Activated gamma-delta T cell treated with anti-CD3 and anti-CD28 coated beads, Interleukin-2, amount 50 U/mL, for 16 hours (primary cell): Measurements from ENCODE around the gene HS3ST3A1.
"Not testable (repeated sequence)": the region's sequence is repeated elsewhere in the genome, so short reads cannot be mapped to it uniquely, and the experiment has no call there.

ENCODE experiments used
- DNase-seq: peaks from one replicate; pipeline ENCODE4 v3.0.0-alpha.2; 2020; ENCODE audit warnings: low read depth

Gene HS3ST3A1

DNA sequence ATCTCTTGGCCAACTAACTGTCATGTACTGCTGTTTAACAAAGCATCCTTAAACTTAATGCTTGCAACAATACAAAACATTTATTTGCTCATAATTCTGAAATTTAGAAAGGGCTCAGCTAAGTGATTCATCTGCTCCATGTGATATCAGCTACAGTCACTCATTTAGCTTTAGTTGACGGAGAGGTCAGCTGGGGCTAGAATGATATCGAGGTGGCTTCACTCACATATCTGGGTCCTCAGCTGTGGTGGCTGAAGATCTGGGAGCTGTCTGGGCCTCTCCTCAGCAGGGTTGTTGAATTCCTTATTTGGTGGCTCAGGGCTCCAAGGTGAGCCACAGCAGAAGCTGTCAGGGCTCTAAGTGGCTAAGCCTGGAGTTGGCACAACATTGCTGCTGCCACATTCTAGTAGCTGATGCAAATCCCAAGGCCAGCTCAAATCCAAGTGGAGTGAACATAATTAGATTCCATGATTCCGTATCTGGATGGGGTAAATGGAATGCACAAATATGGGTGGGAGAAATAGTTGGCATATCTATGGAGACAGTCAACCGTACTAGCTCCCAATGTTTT, 62.8 kb downstream of the HS3ST3A1 start:
- no peak for DNase-seq

GRCh38 chr17:13537871-13538643, 63.7 kb downstream of the HS3ST3A1 start:
- DNase-seq: no peak

DNA sequence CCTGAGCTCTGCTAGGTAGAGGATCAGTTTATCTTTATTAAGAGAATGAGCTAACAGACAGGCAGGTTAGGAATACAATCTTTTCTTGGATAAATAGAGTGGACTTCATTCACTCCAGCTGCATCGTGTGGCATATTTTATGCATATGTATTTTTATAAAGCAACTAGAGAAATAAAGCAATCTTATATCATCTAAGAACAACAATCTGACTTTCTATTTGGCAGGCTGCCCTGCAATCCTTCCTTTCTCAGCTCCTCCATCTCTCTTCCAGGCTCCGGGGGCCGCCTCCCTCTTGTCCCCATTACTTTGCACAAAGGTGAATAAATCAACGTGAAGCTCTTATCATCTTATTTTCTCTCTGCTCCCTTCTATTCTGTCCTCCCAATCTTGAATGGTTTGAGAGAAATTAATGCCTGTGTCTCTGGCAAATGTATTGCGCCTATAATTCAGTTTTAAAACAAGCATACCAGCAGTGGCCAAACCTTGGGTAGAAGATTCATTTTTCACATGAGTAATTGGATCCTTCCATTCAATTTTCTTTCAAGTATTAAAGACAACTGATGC, 64.5 kb downstream of the HS3ST3A1 start:
- DNase-seq: no peak

DNA sequence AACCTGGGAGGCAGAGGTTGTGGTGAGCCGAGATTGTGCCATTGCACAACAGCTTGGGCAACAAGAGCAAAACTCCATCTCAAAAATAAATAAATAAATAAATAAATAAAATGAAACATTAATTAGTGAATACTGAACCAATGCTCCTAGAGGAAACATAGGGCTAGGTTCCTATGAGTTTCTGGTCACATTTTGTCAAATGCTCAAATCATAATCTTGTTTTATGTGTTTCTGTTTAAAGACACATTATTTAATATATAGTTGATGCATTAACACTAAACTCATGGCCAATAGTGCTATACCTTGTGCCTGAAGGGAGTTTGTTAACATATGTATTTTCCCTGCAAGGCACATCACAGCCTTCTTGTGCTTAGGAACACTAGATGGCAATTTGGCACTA, 66.8 kb downstream of the HS3ST3A1 start:
- no peak for DNase-seq

DNA sequence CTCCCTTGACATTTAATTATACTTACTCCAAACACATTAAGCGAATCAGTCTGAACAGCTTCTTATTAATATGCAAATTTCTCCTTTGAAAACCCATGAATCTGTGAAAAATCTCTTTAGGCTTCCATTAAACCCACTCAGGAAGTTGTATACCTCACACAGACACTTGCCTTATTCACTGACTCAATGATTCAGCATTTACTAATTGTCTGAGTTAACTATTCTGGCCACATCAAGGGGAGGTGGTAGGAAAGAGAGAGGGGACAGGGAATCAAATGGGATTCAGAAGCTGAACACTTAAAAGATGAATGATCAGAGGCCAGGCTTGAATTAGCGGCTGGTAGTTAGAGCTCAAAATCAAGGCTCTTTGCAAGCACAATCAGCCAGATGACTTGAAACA, 70.0 kb downstream of the HS3ST3A1 start:
- no peak for DNase-seq

GRCh38 chr17:13525876-13526275, 75.9 kb downstream of the HS3ST3A1 start:
- no peak for DNase-seq

DNA sequence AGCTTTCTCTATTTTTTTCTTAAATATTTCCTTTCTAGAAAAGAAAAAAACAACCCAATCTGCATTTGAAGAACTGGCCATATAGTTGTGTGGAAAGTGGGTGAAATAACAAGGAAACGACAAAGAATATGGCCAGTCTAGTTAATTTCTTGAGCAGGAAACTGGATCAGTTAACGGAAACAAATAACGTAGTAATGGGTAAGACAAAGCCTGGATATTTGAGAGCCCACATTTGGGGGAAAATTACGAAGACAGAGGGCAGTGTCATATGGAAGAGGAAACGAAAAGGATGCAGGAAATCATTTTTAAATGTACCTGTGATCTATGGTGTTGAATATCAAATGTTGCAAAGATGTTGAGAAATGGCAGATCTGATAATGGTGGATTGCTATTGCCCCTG, 78.6 kb downstream of the HS3ST3A1 start:
- no peak for DNase-seq

GRCh38 chr17:13522749-13523148, 79.0 kb downstream of the HS3ST3A1 start:
- DNase-seq: no peak

GRCh38 chr17:13521784-13522183, 79.9 kb downstream of the HS3ST3A1 start:
- DNase-seq: no peak

GRCh38 chr17:13520899-13521572, 80.7 kb downstream of the HS3ST3A1 start:
- DNase-seq: no peak

DNA sequence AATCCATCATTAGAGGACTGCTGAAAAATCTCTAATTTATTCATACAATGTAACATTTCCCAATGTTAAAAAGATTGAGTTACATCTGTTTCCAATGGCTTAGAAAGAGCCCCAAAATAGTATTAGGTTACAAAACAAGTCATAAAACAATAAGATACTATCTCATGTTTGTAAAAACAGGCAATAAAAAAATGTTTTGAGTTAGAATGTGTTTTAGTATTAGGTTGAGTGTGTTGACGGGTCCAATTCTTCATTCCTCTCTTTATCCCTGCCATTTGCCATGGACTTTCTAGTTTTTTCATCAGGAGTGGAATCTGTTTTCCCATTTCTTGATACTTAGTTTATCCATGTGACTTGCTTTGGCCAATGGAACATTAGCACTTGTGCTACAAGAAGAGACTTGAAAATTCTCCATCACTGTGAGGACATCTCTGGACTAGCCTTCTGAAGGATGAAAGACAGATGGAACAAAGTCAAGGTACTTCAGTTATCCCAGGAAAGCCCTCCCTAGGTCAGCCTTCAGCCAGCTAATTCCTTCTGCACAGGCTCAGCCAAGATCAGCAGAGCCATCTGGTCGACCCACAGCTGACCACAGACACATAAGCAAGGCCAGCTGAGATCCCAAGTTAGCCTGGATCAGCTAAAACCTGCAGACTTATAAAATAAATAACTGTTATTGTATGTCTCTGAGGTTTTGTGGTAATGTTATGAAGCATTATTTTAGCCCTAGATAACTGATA, 83.3 kb downstream of the HS3ST3A1 start:
- no peak for DNase-seq

GRCh38 chr17:13513039-13513405, 88.7 kb downstream of the HS3ST3A1 start:
- no peak for DNase-seq

DNA sequence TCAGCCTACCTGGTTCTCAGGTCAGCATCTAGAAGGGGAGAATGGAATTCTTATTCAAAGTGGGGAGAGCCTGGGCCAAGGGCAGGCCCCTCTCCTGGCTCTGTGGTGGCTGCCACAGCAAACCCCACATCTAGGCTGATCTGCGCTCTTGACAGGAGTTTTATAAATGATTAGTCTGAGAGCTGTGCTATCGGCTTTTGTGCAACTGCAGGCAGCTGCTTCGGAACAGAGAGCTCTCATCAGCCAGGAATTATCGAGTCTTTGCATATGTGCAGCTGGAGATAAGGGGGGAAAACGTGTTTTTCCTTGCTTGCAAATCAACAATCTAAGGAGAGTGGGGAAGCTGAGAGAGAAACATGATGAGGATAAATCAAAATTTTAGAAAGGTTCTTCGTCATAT, 91.7 kb downstream of the HS3ST3A1 start:
- no peak for DNase-seq

GRCh38 chr17:13509527-13509926, 92.2 kb downstream of the HS3ST3A1 start:
- DNase-seq: no peak

DNA sequence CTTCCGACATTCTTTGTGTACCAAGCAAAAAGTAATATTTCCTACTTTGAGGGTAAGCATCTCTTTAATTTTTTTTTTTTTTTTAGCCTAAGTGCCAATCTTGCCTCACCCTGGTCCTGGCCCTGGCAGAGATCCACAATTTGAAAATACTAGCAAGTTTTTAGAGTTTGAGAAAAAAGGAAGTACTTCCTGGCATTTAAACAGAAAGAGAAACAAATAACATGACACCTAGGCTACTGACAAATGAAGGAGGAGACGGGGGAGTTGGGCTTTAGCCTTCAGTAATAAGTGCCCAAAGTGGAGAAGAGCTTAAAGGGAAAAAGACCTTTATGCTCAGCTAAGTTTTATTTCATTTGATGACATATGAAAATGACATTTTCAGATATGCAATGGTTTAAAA, 92.8 kb downstream of the HS3ST3A1 start:
- DNase-seq: no peak

DNA sequence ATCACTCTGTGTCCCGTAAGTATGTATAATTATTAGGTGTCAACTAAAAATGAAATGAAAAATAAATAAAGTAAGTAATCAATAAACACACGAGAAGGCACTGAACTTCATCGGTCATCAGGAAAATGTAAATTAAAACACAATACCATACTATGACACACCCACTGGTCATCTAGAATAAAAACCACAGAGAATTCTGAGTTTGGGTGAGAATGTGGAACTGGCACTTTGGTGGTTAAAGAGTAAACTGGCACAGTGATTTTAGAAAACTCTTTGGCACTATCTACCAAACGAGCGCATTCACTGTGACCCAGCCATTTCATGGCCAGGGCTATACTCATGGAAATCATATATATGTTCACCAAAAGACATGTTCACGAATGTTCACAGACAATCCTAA, 98.2 kb downstream of the HS3ST3A1 start:
- no peak for DNase-seq

DNA sequence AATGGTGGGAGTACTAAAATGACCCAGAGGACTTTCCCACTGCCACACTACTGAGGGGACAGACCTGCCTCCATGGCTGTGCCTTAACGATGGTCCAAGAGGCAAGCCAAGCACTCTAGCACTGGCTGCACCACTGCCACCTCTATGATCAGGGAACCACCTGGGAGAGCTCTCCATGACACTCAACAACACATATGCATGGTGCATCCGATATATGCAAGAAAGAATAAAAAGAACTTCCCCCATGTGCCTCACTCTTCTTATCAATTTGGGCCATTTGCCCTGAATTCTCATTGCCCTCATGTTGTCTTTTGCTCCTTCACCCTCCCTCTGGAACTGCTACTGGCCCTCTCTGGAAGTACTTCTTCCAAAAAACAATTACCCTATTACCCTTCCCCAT, 99.5 kb downstream of the HS3ST3A1 start:
- DNase-seq: no peak

- DNase-seq: no peak
Measured at GRCh38 chr17:13500947-13501346, 100.8 kb downstream of the HS3ST3A1 start.

GRCh38 chr17:13498184-13498583, 103.5 kb downstream of the HS3ST3A1 start:
- no peak for DNase-seq

GRCh38 chr17:13496553-13497056, 105.1 kb downstream of the HS3ST3A1 start:
- not testable (repeated sequence) for DNase-seq

DNA sequence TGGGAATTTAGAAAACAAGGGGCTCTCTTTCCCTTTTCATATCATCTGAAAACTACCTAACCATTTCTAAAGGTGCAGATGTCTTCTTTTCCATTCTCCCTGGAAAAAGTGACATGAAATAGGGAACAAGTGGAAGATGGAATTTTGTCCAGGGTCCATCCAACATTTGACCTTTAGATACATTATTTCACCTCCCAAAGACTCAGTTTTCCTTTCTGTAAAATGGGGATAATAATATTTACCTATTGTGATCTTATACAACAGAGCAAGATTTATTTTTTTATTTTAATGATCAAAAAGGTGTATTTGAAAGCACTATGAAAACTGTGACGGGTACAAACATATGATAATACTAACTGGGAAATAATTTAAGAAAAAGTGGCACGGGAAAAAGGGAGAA, 106.3 kb downstream of the HS3ST3A1 start:
- no peak for DNase-seq

GRCh38 chr17:13492737-13493122, 109.0 kb downstream of the HS3ST3A1 start:
- DNase-seq: no peak
